T-cell (primary cell): Measurements from ENCODE around the gene NPDC1. TPM values are rescaled to one million over a fixed set of nuclear protein-coding genes. Genes with fewer than 3 reads are reported as not detected.

Experiments
- ATAC-seq, 4 experiments: fragments of 200-7000 bp in 3 of 4; fragments of 150-1000 bp in 1 of 4; cut with Tn5 transposase; replicated peaks in 1 of 4; 1 replicate in 3 of 4; 2 replicates in 1 of 4; pipeline ENCODE4 v1.10.0; 2021; ENCODE audit warnings: moderate library complexity in 3 of 4, mild to moderate bottlenecking in 2 of 4, moderate number of reproducible peaks in 1 of 4
- CTCF ChIA-PET, 2 donors: fragments of 300-600 bp; sonication (Branson Sonifier 250); formaldehyde crosslinking; loops; one replicate each; lab custom pipeline; 2022; ENCODE audit warnings: antibody characterized with exemption in 2 of 2; lab: Charles Lee
- POLR2A ChIA-PET, 2 donors: fragments of 300-600 bp; sonication (Branson Sonifier 250); formaldehyde crosslinking; loops; one replicate each; lab custom pipeline; 2022; ENCODE audit warnings: antibody characterized with exemption in 2 of 2; lab: Charles Lee
- DNase-seq, 35 experiments: peaks; one replicate each; pipeline versions ENCODE4 v3.0.0 to v3.0.0-alpha.2; 2013 to 2023
- H3K27ac ChIP-seq: one replicate; pipeline ENCODE4 v1.5.1; 2013; ENCODE audit warnings: low read length
- H3K27me3 ChIP-seq, 2 experiments: replicated peaks in 1 of 2; 1 replicate in 1 of 2; 2 replicates in 1 of 2; pipeline versions ENCODE4 v1.6.1 to v1.7.0; 2013; ENCODE audit warnings: low read length in 1 of 2, mixed read lengths in 1 of 2; ENCODE audit not compliant: control insufficient read depth in 2 of 2, insufficient read depth in 2 of 2; ENCODE audit errors: extremely low read depth in 1 of 2
- H3K36me3 ChIP-seq, 2 donors: 1 replicate in 1 of 2; 2 replicates in 1 of 2; pipeline versions ENCODE4 v1.6.1 to v1.7.0; 2013; ENCODE audit warnings: low read length in 1 of 2; ENCODE audit not compliant: control insufficient read depth in 2 of 2, insufficient read depth in 1 of 2; ENCODE audit errors: extremely low read depth in 1 of 2
- H3K4me1 ChIP-seq, 2 experiments: 1 replicate in 1 of 2; 2 replicates in 1 of 2; pipeline versions ENCODE4 v1.6.1 to v1.7.0; 2013; ENCODE audit warnings: low read length in 2 of 2, mixed read lengths in 1 of 2; ENCODE audit not compliant: insufficient read depth in 2 of 2, control insufficient read depth in 1 of 2; ENCODE audit errors: extremely low read depth in 1 of 2
- H3K4me3 ChIP-seq, 2 donors: 1 replicate in 1 of 2; 2 replicates in 1 of 2; pipeline versions ENCODE4 v1.5.1 to v1.7.0; 2013; ENCODE audit warnings: mild to moderate bottlenecking in 2 of 2, low read length in 1 of 2, moderate library complexity in 1 of 2; ENCODE audit not compliant: control insufficient read depth in 1 of 2; ENCODE audit errors: extremely low read depth in 1 of 2
- H3K9me3 ChIP-seq: 2 replicates; pipeline ENCODE4 v1.7.0; 2013
- H3K27ac Mint-ChIP-seq, 2 donors: one replicate each; pipeline ENCODE4 v1.8.0; 2020 to 2021; ENCODE audit warnings: mild to moderate bottlenecking in 2 of 2, mixed read lengths in 2 of 2
- H3K27me3 Mint-ChIP-seq, 2 donors: one replicate each; pipeline ENCODE4 v1.8.0; 2021 to 2022; ENCODE audit warnings: mixed read lengths in 2 of 2
- H3K36me3 Mint-ChIP-seq: one replicate; pipeline ENCODE4 v1.8.0; 2021; ENCODE audit warnings: mixed read lengths
- H3K4me1 Mint-ChIP-seq, 3 donors: one replicate each; pipeline ENCODE4 v1.8.0; 2020 to 2022; ENCODE audit warnings: mixed read lengths in 3 of 3, mild to moderate bottlenecking in 1 of 3
- H3K4me3 Mint-ChIP-seq, 3 donors: one replicate each; pipeline ENCODE4 v1.8.0; 2020 to 2022; ENCODE audit warnings: mild to moderate bottlenecking in 3 of 3, mixed read lengths in 3 of 3, moderate library complexity in 3 of 3
- H3K9me3 Mint-ChIP-seq, 3 donors: one replicate each; pipeline ENCODE4 v1.8.0; 2020 to 2022; ENCODE audit warnings: mixed read lengths in 3 of 3
- WGBS: methylation state at CpG from one replicate; pipeline ENCODE4 v1.1.5; 2013; ENCODE audit warnings: missing lambda C conversion rate; ENCODE audit not compliant: insufficient coverage; 5-methylcytosine and 5-hydroxymethylcytosine counted together
- total RNA-seq, 35 experiments: library from RNA in 6 of 35; stranded (reverse) in 6 of 35; fragments of 120-200 nt in 1 of 35; gene quantifications; one replicate each; pipeline versions ENCODE4 v1.2.1 to v1.2.4 and lab custom pipeline; 2013 to 2026

NPDC1 gene
- total RNA-seq, 5 donors from 2014 or later (not counting 1 experiment from before 2014, with no cell fraction given): 32.4 to 76.7 (median 57.0) TPM

DNA sequence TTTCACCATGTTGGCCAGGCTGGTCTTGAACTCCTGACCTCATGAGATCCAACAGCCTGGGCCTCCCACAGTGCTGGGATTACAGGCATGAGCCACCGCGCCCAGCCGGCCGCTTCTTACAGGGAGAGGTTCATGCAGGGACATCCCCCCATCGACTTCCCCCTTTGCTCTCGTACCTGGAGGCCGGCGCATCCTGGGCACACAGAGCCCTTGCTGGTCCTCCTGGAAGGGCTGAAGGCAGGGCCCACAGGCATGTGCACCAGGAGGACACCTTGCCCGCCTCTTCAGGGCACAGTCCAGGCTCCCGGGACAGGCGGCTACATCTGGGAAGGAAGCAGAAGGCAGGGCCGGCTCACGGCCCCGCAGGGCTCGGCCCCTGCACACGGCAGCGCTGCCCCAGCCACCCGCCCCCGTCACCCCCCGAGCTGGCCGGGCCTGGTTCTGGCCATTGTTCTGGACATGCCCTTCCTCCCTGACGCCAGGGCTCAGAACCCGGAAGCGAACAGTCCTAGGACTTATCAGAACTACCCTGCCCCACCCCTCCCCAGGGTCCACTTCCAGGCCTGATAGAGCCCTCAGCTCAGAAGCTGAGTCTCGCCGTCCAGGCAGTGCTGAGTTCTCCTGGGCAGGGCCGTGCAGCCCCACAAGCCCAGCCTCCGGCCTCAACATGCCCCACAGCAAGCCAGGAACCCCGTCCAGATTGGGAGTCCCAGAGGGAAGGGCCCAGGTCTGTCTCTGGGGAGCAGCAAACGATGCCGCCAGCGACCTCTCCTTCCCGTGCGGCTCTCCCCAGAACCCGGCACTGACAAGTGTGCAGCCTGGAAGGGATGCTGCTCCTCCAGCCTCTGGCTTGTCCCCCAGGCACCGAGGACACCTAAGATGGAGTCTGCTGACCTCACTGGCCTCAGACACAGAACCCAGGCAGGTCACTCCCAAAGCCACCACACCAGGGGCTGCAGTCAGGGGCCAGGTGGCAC is 2.9 kb downstream of the NPDC1 start:
- no peak overlapping the region for H3K27ac Mint-ChIP-seq
- H3K9me3 Mint-ChIP-seq: no peaks in the 10 kb centered on the region
- ATAC-seq (no peak), DNase-seq (no peak)
- H3K36me3 Mint-ChIP-seq: no peaks in the 10 kb centered on the region
- Histone ChIP-seq H3K36me3 (no peaks in the 10 kb centered on the region), H3K27me3 (peaks cover 2 to 86% of the 10 kb centered on the region in 2 experiments), H3K9me3 (no peaks in the 10 kb centered on the region), H3K4me1 (peaks cover 11 to 36% of the 10 kb centered on the region in 2 experiments), H3K4me3 (no peak overlapping the region), H3K27ac (no peak overlapping the region)
- POLR2A ChIA-PET: no interaction called here
- WGBS: 91% methylated on average over 24 of the region's 36 CpGs
- CTCF ChIA-PET: interaction anchor here in 1 of 2 donors (0.5 to 1.6 kb wide), 2 partner anchors 14 to 108 kb away, joined by 4 read pairs; no protein-coding TSS in a partner anchor
- peaks cover 8 to 20% (median 18%) of the 10 kb centered on the region in 3 donors for H3K4me1 Mint-ChIP-seq
- H3K27me3 Mint-ChIP-seq: peaks cover 0 to 36% of the 10 kb centered on the region in 2 donors
- no peak overlapping the region for H3K4me3 Mint-ChIP-seq

DNA sequence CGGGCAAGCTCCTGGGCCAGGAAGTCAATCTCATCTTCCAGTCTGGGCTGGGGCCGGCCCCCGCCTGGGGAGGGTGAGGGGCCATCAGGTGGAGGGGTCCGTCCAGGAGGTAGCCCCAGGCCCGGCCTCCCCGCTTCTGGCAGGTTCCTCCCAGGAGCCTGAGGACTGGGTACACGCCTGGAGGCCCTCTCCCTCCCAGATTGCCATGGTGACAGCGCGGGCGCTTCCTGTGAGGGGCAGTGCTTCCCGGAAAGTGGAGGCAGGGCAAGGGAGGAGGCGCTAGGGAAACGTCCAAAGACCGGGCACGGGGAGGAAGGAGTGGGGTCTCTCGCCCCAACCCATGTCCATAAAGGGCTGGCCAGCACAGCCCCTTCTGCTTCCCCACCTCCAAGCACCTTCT is 4.9 kb downstream of the NPDC1 start:
- Histone ChIP-seq H3K36me3 (no peaks in the 10 kb centered on the region), H3K27me3 (peaks cover 2 to 67% of the 10 kb centered on the region in 2 experiments), H3K9me3 (no peaks in the 10 kb centered on the region), H3K27ac (no peak overlapping the region), H3K4me1 (peaks cover 11 to 27% of the 10 kb centered on the region in 2 experiments), H3K4me3 (no peak overlapping the region)
- ATAC-seq: no peak
- peaks cover 0 to 19% of the 10 kb centered on the region in 2 donors for H3K27me3 Mint-ChIP-seq
- DNase-seq: no peak
- no peak overlapping the region for H3K4me3 Mint-ChIP-seq
- peaks cover 8 to 17% (median 15%) of the 10 kb centered on the region in 3 donors for H3K4me1 Mint-ChIP-seq
- H3K36me3 Mint-ChIP-seq: no peaks in the 10 kb centered on the region
- ChIA-PET POLR2A (no interaction called here), CTCF (no interaction called here)
- 81% methylated on average over 5 of the region's 16 CpGs for WGBS
- H3K27ac Mint-ChIP-seq: no peak overlapping the region
- no peaks in the 10 kb centered on the region for H3K9me3 Mint-ChIP-seq

DNA sequence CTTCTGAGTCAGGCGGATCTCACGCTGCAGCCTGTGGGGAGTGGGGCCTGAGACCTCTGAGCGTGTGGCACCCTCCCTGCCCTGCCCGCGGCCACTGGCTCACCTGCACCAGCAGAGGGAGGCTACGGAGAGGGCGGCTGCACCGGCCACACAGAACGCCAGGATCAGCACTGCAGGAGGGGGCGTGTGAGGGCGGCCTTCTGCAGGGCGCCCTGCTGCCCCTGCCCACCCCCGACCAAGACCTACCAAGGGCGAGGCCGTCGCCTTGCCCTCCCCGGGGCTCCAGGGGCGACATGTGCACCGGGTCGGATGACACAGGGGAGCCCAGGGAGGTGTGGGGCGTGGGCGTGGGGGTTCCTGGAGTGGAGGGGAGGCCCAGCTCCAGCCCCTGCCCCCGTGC is 5.4 kb downstream of the NPDC1 start:
- ChIA-PET CTCF (no interaction called here), POLR2A (no interaction called here)
- H3K27ac ChIP-seq: no peak overlapping the region
- peaks cover 11 to 27% of the 10 kb centered on the region in 2 experiments for H3K4me1 ChIP-seq
- no peaks in the 10 kb centered on the region for H3K36me3 ChIP-seq
- no peaks in the 10 kb centered on the region for H3K9me3 ChIP-seq
- H3K4me3 ChIP-seq: no peak overlapping the region
- peaks cover 8 to 17% (median 15%) of the 10 kb centered on the region in 3 donors for H3K4me1 Mint-ChIP-seq
- peaks cover 2 to 65% of the 10 kb centered on the region in 2 experiments for H3K27me3 ChIP-seq
- 85% methylated on average over 21 of the region's 23 CpGs for WGBS
- H3K9me3 Mint-ChIP-seq: no peaks in the 10 kb centered on the region
- DNase-seq: no peak
- no peaks in the 10 kb centered on the region for H3K36me3 Mint-ChIP-seq
- H3K27me3 Mint-ChIP-seq: peaks cover 0 to 19% of the 10 kb centered on the region in 2 donors
- H3K27ac Mint-ChIP-seq: no peak overlapping the region
- no peak overlapping the region for H3K4me3 Mint-ChIP-seq
- no peak for ATAC-seq

DNA sequence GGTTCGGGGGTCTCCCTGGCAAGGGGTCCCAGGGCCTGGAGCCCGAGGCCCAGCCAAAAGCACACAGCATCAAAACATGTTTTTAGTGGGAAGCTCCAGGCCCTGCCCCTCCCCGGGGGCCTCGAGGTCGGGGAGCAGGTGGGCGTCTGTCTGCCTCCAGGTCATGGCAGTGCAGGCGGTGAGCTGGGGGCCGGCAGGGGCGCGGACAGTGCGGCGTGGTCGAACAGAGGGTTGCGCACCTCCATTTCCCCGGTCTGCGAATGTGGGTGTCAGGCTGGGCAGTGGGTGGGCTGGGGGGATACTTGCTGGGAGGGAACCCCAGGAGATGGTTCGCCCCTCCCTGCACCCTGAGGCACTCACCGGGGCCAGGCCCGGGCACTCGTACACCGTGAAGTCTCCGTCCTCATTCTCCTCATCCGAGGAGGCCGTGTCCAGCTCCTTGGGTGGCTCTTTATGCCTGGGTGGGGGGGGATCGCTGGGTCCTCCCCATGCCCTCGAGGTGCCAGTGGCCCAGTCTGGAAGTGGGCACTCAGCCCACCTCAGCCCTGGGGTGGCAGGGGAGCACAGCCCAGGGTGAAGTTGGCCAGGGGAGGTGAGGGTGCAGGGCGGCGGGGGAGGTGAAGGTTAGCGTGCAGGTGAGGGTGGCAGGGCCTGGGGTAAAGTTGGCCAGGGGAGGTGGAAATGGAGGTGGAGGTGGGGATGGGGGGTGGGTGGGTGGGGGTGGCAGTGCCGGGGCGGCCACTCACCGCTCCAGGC is 6.2 kb downstream of the NPDC1 start:
- no peaks in the 10 kb centered on the region for H3K36me3 Mint-ChIP-seq
- Histone ChIP-seq H3K27ac (no peak overlapping the region), H3K9me3 (no peaks in the 10 kb centered on the region), H3K27me3 (peaks cover 2 to 57% of the 10 kb centered on the region in 2 experiments), H3K36me3 (no peaks in the 10 kb centered on the region), H3K4me1 (peaks cover 12 to 27% of the 10 kb centered on the region in 2 experiments), H3K4me3 (no peak overlapping the region)
- ATAC-seq (no peak), DNase-seq (no peak)
- no peak overlapping the region for H3K4me3 Mint-ChIP-seq
- peaks cover 0 to 15% of the 10 kb centered on the region in 2 donors for H3K27me3 Mint-ChIP-seq
- ChIA-PET CTCF (no interaction called here), POLR2A (no interaction called here)
- peaks cover 10 to 18% (median 12%) of the 10 kb centered on the region in 3 donors for H3K4me1 Mint-ChIP-seq
- WGBS: 89% methylated on average over 11 of the region's 32 CpGs
- no peaks in the 10 kb centered on the region for H3K9me3 Mint-ChIP-seq
- no peak overlapping the region for H3K27ac Mint-ChIP-seq

DNA sequence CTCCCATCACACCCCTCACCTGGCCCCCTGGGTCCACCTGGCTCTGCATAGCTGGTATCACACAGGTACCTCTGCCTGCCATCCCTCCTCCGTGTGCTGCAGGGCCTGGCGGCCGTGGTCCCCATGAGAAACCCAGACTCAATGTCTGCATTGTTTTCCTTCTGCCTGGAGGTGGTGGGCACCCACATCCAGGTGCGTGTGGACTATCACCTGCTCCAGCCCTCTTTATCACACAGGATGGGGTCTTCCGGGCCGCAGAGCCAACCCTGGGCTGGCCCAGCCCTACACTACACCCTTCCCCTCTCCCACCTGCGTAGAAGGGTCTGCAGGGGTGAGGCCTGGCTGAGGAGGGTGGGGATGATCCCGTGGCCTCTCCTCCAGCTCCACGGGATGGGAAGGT is 7.1 kb downstream of the NPDC1 start:
- peaks cover 0 to 9% of the 10 kb centered on the region in 2 donors for H3K27me3 Mint-ChIP-seq
- DNase-seq: no peak
- Histone ChIP-seq H3K36me3 (no peaks in the 10 kb centered on the region), H3K27me3 (peaks cover 2 to 48% of the 10 kb centered on the region in 2 experiments), H3K4me3 (no peak overlapping the region), H3K9me3 (no peaks in the 10 kb centered on the region), H3K4me1 (peaks cover 4 to 26% of the 10 kb centered on the region in 2 experiments), H3K27ac (no peak overlapping the region)
- ChIA-PET POLR2A (no interaction called here), CTCF (interaction anchor here in 1 of 2 donors (1.0 kb wide), 1 partner anchor 91 kb away, joined by 4 read pairs; no protein-coding TSS in a partner anchor)
- no peak for ATAC-seq
- no peaks in the 10 kb centered on the region for H3K9me3 Mint-ChIP-seq
- 86% methylated on average over 5 of the region's 9 CpGs for WGBS
- H3K4me3 Mint-ChIP-seq: no peak overlapping the region
- peaks cover 10 to 15% (median 13%) of the 10 kb centered on the region in 3 donors for H3K4me1 Mint-ChIP-seq
- no peak overlapping the region for H3K27ac Mint-ChIP-seq
- no peaks in the 10 kb centered on the region for H3K36me3 Mint-ChIP-seq

DNA sequence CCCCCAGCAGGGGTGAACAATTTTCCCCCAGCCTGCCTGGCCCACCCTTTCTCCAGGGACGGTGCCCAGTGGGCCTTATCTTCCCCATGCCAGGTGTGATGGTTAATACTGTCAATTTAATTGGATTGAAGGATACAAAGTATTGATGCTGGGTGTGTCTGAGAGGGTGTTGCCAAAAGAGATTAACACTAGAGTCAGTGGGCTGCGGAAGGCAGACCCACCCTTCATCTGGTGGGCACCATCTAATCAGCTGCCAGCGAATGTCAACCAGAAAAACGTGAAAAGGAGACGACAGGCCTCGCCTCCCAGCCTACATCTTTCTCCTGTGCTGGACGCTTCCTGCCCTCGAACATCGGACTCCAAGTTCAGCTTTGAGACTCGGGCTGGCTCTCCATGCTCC is 8.5 kb downstream of the NPDC1 start:
- Mint-ChIP-seq H3K36me3 (no peaks in the 10 kb centered on the region), H3K27ac (no peak overlapping the region), H3K27me3 (peaks cover 0 to 3% of the 10 kb centered on the region in 2 donors), H3K4me3 (no peak overlapping the region), H3K4me1 (peaks cover 16 to 23% (median 19%) of the 10 kb centered on the region in 3 donors), H3K9me3 (no peaks in the 10 kb centered on the region)
- CTCF ChIA-PET: no interaction called here
- Histone ChIP-seq H3K27me3 (peaks cover 0 to 34% of the 10 kb centered on the region in 2 experiments), H3K4me3 (no peak overlapping the region), H3K4me1 (peaks cover 2 to 32% of the 10 kb centered on the region in 2 experiments), H3K27ac (no peak overlapping the region), H3K9me3 (no peaks in the 10 kb centered on the region), H3K36me3 (no peaks in the 10 kb centered on the region)
- ATAC-seq: no peak
- no peak for DNase-seq
- 88% methylated on average over 5 of the region's 10 CpGs for whole genome bisulfite sequencing
- POLR2A ChIA-PET: no interaction called here
